Adrenal gland (tissue), 19 donors: ENCODE results near the gene RASA3. TPM values are rescaled to one million over a fixed set of nuclear protein-coding genes. Genes with fewer than 3 reads are reported as not detected.
A peak's percentile ranks its signal among the peaks of the same experiment; 100 is the strongest.
"Not testable (repeated sequence)": the region's sequence is repeated elsewhere in the genome, so short reads cannot be mapped to it uniquely, and the experiment has no call there.

Experiments
- DNase-seq, 7 donors: peaks; one replicate each; pipeline ENCODE4 v3.0.0-alpha.2; 2019 to 2020
- H3K27ac ChIP-seq, 5 donors: fragments of 200-600 bp; sonication (generic) in 4 of 5; 1 replicate in 3 of 5; 2 replicates in 2 of 5; pipeline versions ENCODE4 v1.5.1 to v1.8.0; 2016 to 2020; ENCODE audit warnings: mild to moderate bottlenecking in 1 of 5
- H3K27me3 ChIP-seq: fragments of 200-600 bp; 2 replicates; pipeline ENCODE4 v1.8.0; 2021
- H3K36me3 ChIP-seq, 2 donors: fragments of 200-600 bp; replicated peaks in 1 of 2; 1 replicate in 1 of 2; 2 replicates in 1 of 2; pipeline versions ENCODE4 v1.5.1 to v1.8.0; 2018 to 2022
- H3K4me1 ChIP-seq, 2 donors: fragments of 200-600 bp; replicated peaks in 1 of 2; 1 replicate in 1 of 2; 2 replicates in 1 of 2; pipeline versions ENCODE4 v1.5.1 to v1.8.0; 2018 to 2021
- H3K4me3 ChIP-seq, 4 donors: fragments of 200-600 bp; sonication (generic) in 3 of 4; one replicate each; pipeline ENCODE4 v1.5.1; 2016 to 2018
- H3K9me3 ChIP-seq, 3 donors: fragments of 200-600 bp; sonication (generic) in 1 of 3; replicated peaks in 1 of 3; 1 replicate in 2 of 3; 2 replicates in 1 of 3; pipeline versions ENCODE4 v1.5.1 to v1.8.0; 2016 to 2021
- CTCF ChIP-seq, 6 experiments: fragments of 450-650 bp in 4 of 6; fragments of 200-600 bp in 2 of 6; sonication (generic) in 1 of 6; IDR thresholded peaks; 1 replicate in 5 of 6; 2 replicates in 1 of 6; pipeline versions ENCODE4 v1.5.1 to v1.8.0; 2016 to 2021; ENCODE audit warnings: antibody characterized with exemption in 6 of 6, mild to moderate bottlenecking in 2 of 6, moderate library complexity in 1 of 6
- POLR2A ChIP-seq, 2 donors: fragments of 450-650 bp; IDR thresholded peaks; one replicate each; pipeline ENCODE4 v1.6.1; 2017; ENCODE audit warnings: antibody characterized with exemption in 2 of 2, mild to moderate bottlenecking in 2 of 2, moderate library complexity in 1 of 2
- WGBS, 4 donors: extraction: QIAGEN DNeasy Blood & Tissue Kit in 2 of 4; methylation state at CpG; one replicate each; pipeline versions ENCODE4 v1.1.5 to v1.1.7; 2013 to 2017; 5-methylcytosine and 5-hydroxymethylcytosine counted together
- intact Hi-C, 2 donors: fragments of 100-400 bp; cut with DNase I; formaldehyde crosslinking; loops; one replicate each; pipeline versions ENCODE4 v1.14.1 to v1.15.0; 2022 to 2023
- long read RNA-seq, 10 donors: library from polyadenylated mRNA in 3 of 10; unstranded in 2 of 10; stranded (forward) in 1 of 10; transcript quantifications; one replicate each; pipeline ENCODE4 v2.0.0 and lab custom pipeline, GENCODE V29; 2021 to 2026
- polyA plus RNA-seq, 3 donors: library from polyadenylated mRNA; stranded (reverse); fragments of 200-250 nt in 2 of 3; fragments of 350-450 nt in 1 of 3; fragmentation: Illumina TruSeq in 1 of 3; extraction: RNeasy Lipid Tissue Mini Kit (QIAGEN cat#74804) in 1 of 3; gene quantifications; one replicate each; pipeline ENCODE4 v1.2.3, GENCODE V29; 2013 to 2014
- total RNA-seq, 9 donors: library from RNA; depleted of rRNA in 4 of 9; stranded (reverse); fragments of >200 nt in 4 of 9; fragments of 120-200 nt in 1 of 9; fragmentation: NEBNext Ultra II Directional in 1 of 9; extraction: Animal tissue kit (Norgen Biotek cat#: 25700) in 1 of 9; gene quantifications; one replicate each; pipeline versions ENCODE4 v1.1.0 to v1.2.4, GENCODE V29; 2013 to 2023
- donor health status: healthy with polysubstance abuse.
- donor health status: Bipolar disorder and iron deficiency.
- donor health status: DM: yes; HTN: yes; CAD: no.
- donor health status: DM: no; HTN: no; CAD: no.
- donor health status: DM: no; HTN: no; CAD: no.
- donor health status: DM: yes; HTN: yes; CAD: no.

RASA3 gene
- total RNA-seq, result 10 to 100 TPM in 2 of 9 donors, 1 to 10 TPM in 7; 2.2 to 11.7 (median 8.0) TPM
- polyA plus RNA-seq, result 1 to 10 TPM; 2.9 to 8.2 (median 5.4) TPM
- long read RNA-seq, donor 1, result 0 reads
- long read RNA-seq, donor 2, result 0 reads
- long read RNA-seq, donor 3, result 0 reads
- long read RNA-seq, donor 4, full-length matches to known transcripts, result 1 of 2 reads
- long read RNA-seq, donor 4, partial matches to known transcripts, result 1 of 2 reads
- long read RNA-seq, donor 4, other reads (novel, unspliced or antisense), result 0 of 2 reads
- long read RNA-seq, donor 5, full-length matches to known transcripts, result 7 of 8 reads
- long read RNA-seq, donor 5, partial matches to known transcripts, result 1 of 8 reads
- long read RNA-seq, donor 5, other reads (novel, unspliced or antisense), result 0 of 8 reads
- long read RNA-seq, donor 6, full-length matches to known transcripts, result 1 of 4 reads
- long read RNA-seq, donor 6, partial matches to known transcripts, result 1 of 4 reads
- long read RNA-seq, donor 6, other reads (novel, unspliced or antisense), result 2 of 4 reads
- long read RNA-seq, donor 7, result 0 reads
- long read RNA-seq, donor 8, full-length matches to known transcripts, result 3 of 3 reads
- long read RNA-seq, donor 8, partial matches to known transcripts, result 0 of 3 reads
- long read RNA-seq, donor 8, other reads (novel, unspliced or antisense), result 0 of 3 reads
- long read RNA-seq, donor 9, result 0 reads
- long read RNA-seq, donor 10, result 0 reads

GRCh38 chr13:114132419-114133121 lies at the start of gene RASA3:
TSS of gene RASA3 (minus strand) at chr13:114132623. CDS start at chr13:114132489, 134 bp downstream.
- TF ChIP-seq POLR2A (IDR thresholded peaks at IDR 0.05) (peak; percentile 22 to 32), CTCF (IDR thresholded peaks at IDR 0.05) (no peak)

GRCh38 chr13:114179087-114179658 lies 46.8 kb upstream of the RASA3 start, which contains the start of gene CFAP97D2:
TSS of gene CFAP97D2 (plus strand) at chr13:114179257. CDS start at chr13:114179331, 74 bp downstream.
- no peak for DNase-seq
- no peak for TF ChIP-seq CTCF (IDR thresholded peaks at IDR 0.05)
- TF ChIP-seq POLR2A (IDR thresholded peaks at IDR 0.05), result no peak
- Histone ChIP-seq H3K4me3 (no peak within 1 kb of the TSS), H3K9me3 (no peaks in the 10 kb centered on the region), H3K27ac (no peak within 1 kb of the TSS), H3K27me3 (no peaks in the 10 kb centered on the region), H3K4me1 (no peaks in the 10 kb centered on the region), H3K36me3 (no peaks in the 10 kb centered on the region)
- intact Hi-C loops, result no loop called here
- 47 to 59% (median 55%) methylated on average over 12 to 13 of the region's 13 CpGs for WGBS, 4 donors

More at GRCh38 chr13:114132419-114133121, at the start of gene RASA3:
- 0% methylated on average over 12 to 81 of the region's 81 CpGs; no CpG with 5 or more reads in 1 of the 4 donors for WGBS, 4 donors
- peaks cover 6% of the 10 kb centered on the region for H3K27me3 ChIP-seq
- intact Hi-C loops, result no loop called here
- peak; percentile 38 to 73 (median 64) for DNase-seq
- no peaks in the 10 kb centered on the region for H3K9me3 ChIP-seq
- no peaks in the 10 kb centered on the region for H3K36me3 ChIP-seq
- H3K4me3 ChIP-seq, result peak within 1 kb of the TSS; percentile 43 to 89 (median 60)
- H3K4me1 ChIP-seq, result peaks cover 15 to 31% of the 10 kb centered on the region in 2 donors
- H3K27ac ChIP-seq, result peak within 1 kb of the TSS; percentile 48 to 91 (median 77)

- Histone ChIP-seq H3K27me3 (no peaks in the 10 kb centered on the region), H3K4me3 (no peak overlapping the region), H3K36me3 (no peaks in the 10 kb centered on the region), H3K4me1 (no peaks in the 10 kb centered on the region), H3K27ac (no peak overlapping the region), H3K9me3 (peaks cover 0 to 7% (median 0%) of the 10 kb centered on the region in 3 donors)
- intact Hi-C loops, result no loop called here
- TF ChIP-seq CTCF (IDR thresholded peaks at IDR 0.05) (no peak), POLR2A (IDR thresholded peaks at IDR 0.05) (no peak)
- WGBS, 4 donors, result 57 to 69% (median 61%) methylated on average over 11 to 12 of the region's 12 CpGs
- DNase-seq, result no peak
Observed at GRCh38 chr13:114177245-114178010, 45.0 kb upstream of the RASA3 start.

GRCh38 chr13:114176359-114176902 lies 44.0 kb upstream of the RASA3 start:
- intact Hi-C loops, H3K36me3 ChIP-seq, H3K4me3 ChIP-seq, H3K4me1 ChIP-seq, H3K27ac ChIP-seq, H3K9me3 ChIP-seq, H3K27me3 ChIP-seq, DNase-seq: not testable (repeated sequence)
- WGBS, 4 donors, result 76 to 92% (median 83%) methylated on average over 7 to 13 of the region's 14 CpGs
